Loucy (cell line): Measurements from ENCODE around the gene ZFHX3.

Experiments used
- H2AFZ ChIP-seq: fragments of 200-600 bp; sonication (generic); 2 replicates; pipeline ENCODE4 v1.6.0; 2016; ENCODE audit warnings: antibody characterized with exemption, mild to moderate bottlenecking, low read length, moderate library complexity
- H3F3A ChIP-seq: fragments of 200-600 bp; 2 replicates; pipeline ENCODE4 v1.6.0; 2016; ENCODE audit warnings: antibody characterized with exemption, low read depth, mild to moderate bottlenecking
- H3K27me3 ChIP-seq: fragments of 200-600 bp; sonication (generic); 2 replicates; pipeline ENCODE4 v1.6.1; 2014; ENCODE audit warnings: low read length, mild to moderate bottlenecking; ENCODE audit not compliant: insufficient read depth, poor library complexity, severe bottlenecking
- H3K36me3 ChIP-seq: fragments of 200-600 bp; sonication (generic); 2 replicates; pipeline ENCODE4 v1.6.1; 2016; ENCODE audit warnings: low read length; ENCODE audit not compliant: insufficient read depth
- H3K4me1 ChIP-seq: fragments of 200-600 bp; sonication (generic); 2 replicates; pipeline ENCODE4 v1.5.1; 2014; ENCODE audit warnings: low read length, mild to moderate bottlenecking; ENCODE audit not compliant: insufficient read depth, poor library complexity, severe bottlenecking
- H3K4me2 ChIP-seq: fragments of 200-600 bp; sonication (generic); 2 replicates; pipeline ENCODE4 v1.6.0; 2014; ENCODE audit warnings: antibody characterized with exemption, low read length, low read depth, mild to moderate bottlenecking; ENCODE audit not compliant: poor library complexity, severe bottlenecking
- H3K4me3 ChIP-seq: fragments of 200-600 bp; sonication (generic); 2 replicates; pipeline ENCODE4 v1.5.1; 2014; ENCODE audit warnings: low read length, mild to moderate bottlenecking, mixed read lengths; ENCODE audit not compliant: poor library complexity, severe bottlenecking
- H3K79me2 ChIP-seq: fragments of 200-600 bp; sonication (generic); 2 replicates; pipeline ENCODE4 v1.6.1; 2014; ENCODE audit warnings: low read length; ENCODE audit not compliant: insufficient read depth
- H3K9ac ChIP-seq: fragments of 200-600 bp; sonication (generic); 2 replicates; pipeline ENCODE4 v1.6.0; 2014; ENCODE audit warnings: mild to moderate bottlenecking, low read depth, low read length, moderate library complexity; ENCODE audit not compliant: poor library complexity, severe bottlenecking
- H3K9me2 ChIP-seq: fragments of 200-600 bp; sonication (generic); replicated peaks from 2 replicates; pipeline ENCODE4 v1.6.1; 2016; ENCODE audit warnings: low read depth, low read length, mixed read lengths
- H3K9me3 ChIP-seq: fragments of 200-600 bp; sonication (generic); 2 replicates; pipeline ENCODE4 v1.6.1; 2014; ENCODE audit warnings: mild to moderate bottlenecking, antibody characterized with exemption, low read length, low read depth; ENCODE audit not compliant: insufficient read depth
- H4K20me1 ChIP-seq: fragments of 200-600 bp; sonication (generic); 2 replicates; pipeline ENCODE4 v1.6.0; 2014; ENCODE audit warnings: antibody characterized with exemption, low read length, mild to moderate bottlenecking; ENCODE audit not compliant: insufficient read depth, poor library complexity, severe bottlenecking
- EZH2phosphoT487 ChIP-seq: fragments of 200-600 bp; IDR thresholded peaks from 2 replicates; pipeline ENCODE4 v1.6.1; 2018; ENCODE audit warnings: antibody characterized with exemption, mild to moderate bottlenecking, moderate library complexity, borderline replicate concordance
- TF ChIP-seq, protein P1 (sequence below): fragments of 200-600 bp; sonication (generic); conservative IDR thresholded peaks from 2 replicates; pipeline ENCODE4 v1.5.1; 2014; ENCODE audit warnings: mild to moderate bottlenecking, antibody characterized with exemption, low read length

ZFHX3 gene

DNA sequence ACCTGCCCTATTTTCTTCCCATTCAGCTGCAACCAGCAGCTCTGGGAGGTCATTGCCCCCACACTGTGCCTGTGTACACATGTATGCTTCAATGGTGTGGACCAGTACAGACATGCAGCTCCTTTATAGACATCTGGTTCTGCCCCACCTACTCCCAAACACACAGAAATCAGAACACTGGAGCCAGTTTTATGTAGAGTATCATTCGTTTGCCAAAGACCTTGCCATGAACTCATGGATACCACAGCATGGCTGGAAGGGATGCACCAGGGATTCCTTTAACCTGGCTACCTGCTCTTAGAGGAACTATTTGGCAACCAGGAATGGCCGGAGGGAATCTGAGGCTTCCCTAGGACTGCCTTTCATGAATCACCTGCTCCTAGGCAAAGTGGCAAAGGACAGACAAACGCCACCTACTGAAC is 60.4 kb downstream of the ZFHX3 start:
- TF ChIP-seq EZH2phosphoT487, result no peak
- TF ChIP-seq, protein P1, sequence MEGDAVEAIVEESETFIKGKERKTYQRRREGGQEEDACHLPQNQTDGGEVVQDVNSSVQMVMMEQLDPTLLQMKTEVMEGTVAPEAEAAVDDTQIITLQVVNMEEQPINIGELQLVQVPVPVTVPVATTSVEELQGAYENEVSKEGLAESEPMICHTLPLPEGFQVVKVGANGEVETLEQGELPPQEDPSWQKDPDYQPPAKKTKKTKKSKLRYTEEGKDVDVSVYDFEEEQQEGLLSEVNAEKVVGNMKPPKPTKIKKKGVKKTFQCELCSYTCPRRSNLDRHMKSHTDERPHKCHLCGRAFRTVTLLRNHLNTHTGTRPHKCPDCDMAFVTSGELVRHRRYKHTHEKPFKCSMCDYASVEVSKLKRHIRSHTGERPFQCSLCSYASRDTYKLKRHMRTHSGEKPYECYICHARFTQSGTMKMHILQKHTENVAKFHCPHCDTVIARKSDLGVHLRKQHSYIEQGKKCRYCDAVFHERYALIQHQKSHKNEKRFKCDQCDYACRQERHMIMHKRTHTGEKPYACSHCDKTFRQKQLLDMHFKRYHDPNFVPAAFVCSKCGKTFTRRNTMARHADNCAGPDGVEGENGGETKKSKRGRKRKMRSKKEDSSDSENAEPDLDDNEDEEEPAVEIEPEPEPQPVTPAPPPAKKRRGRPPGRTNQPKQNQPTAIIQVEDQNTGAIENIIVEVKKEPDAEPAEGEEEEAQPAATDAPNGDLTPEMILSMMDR, result no peak
- Histone ChIP-seq H3K9me2 (no peaks in the 10 kb centered on the region), H3K4me3 (no peak overlapping the region), H3K9me3 (no peaks in the 10 kb centered on the region), H3K79me2 (no peaks in the 10 kb centered on the region; the same call in 1 of the 2 replicates), H2AFZ (no peak overlapping the region), H3K9ac (no peak overlapping the region), H3K4me2 (no peak overlapping the region), H3F3A (no peaks in the 10 kb centered on the region), H3K36me3 (no peaks in the 10 kb centered on the region), H3K27me3 (no peaks in the 10 kb centered on the region), H3K4me1 (no peaks in the 10 kb centered on the region), H4K20me1 (no peaks in the 10 kb centered on the region)

DNA sequence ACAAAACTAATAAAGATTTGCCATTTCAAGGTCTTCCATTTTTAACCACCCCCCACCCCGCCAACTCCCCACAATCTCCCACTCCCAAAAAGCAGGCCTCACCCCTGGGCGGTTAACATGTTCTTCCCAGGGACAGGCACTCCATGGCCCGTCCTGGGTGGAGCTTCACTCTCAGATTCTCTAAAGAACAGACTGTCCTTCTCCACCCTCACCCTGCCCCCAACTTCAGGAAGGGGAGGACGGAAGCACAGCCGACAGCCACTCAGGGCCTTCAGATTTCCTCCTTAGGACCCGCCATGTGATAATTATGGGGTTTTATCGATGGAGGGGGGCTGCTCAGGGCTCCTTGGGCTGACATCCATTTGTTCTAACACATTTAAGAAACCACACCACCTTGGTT is 61.9 kb downstream of the ZFHX3 start:
- no peak overlapping the region for H2AFZ ChIP-seq
- H3K79me2 ChIP-seq, result no peaks in the 10 kb centered on the region; the same call in 1 of the 2 replicates

DNA sequence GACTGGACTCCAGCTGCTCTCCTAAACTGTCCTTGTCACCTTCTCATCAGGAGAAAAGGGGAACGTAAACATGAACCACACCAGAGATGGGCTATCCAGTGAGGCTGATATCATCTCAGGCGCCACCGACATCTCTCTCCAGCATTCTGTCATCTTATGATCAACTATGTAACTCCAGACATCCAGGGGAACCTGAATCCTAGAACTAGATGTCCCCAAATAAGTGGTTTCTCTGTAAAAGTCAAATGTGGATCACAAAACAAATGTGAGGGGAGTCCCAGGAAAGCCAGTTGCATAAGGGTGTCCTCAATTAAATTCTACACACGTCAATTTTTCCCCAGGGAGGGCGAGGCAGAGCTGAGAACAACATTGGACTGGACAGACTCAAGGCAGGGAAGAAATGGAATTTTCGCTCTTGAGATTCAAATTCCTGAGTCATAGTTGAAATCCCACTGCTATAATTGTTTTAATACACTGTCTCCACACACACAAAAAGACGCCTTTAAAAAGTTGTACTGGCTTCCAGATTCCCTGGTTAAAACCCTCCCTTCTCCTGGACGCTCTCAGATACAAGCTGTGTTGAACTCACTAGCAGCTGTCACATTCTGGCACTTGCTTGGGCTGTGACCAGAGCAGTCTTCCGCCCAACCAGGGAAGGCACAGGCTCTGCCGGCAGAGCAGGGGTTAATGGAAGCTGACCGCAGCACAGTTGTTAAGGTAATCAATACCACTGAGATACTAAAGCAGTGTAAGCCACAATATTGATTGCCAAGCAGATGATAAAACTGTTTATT is 62.6 kb downstream of the ZFHX3 start:
- no peak overlapping the region for H3K4me3 ChIP-seq
- TF ChIP-seq, protein P1, result no peak
- TF ChIP-seq EZH2phosphoT487, result no peak
- no peaks in the 10 kb centered on the region for H3K9me3 ChIP-seq
- H3K27me3 ChIP-seq, result no peaks in the 10 kb centered on the region
- H3F3A ChIP-seq, result no peaks in the 10 kb centered on the region
- H3K9me2 ChIP-seq, result no peaks in the 10 kb centered on the region
- H3K9ac ChIP-seq, result no peak overlapping the region
- no peaks in the 10 kb centered on the region for H3K36me3 ChIP-seq
- H2AFZ ChIP-seq, result no peak overlapping the region
- H3K79me2 ChIP-seq, result no peaks in the 10 kb centered on the region; the same call in 1 of the 2 replicates
- H4K20me1 ChIP-seq, result no peaks in the 10 kb centered on the region
- no peaks in the 10 kb centered on the region for H3K4me1 ChIP-seq
- H3K4me2 ChIP-seq, result no peak overlapping the region

More for the DNA sequence above, 61.9 kb downstream of the ZFHX3 start:
- H3K36me3 ChIP-seq, result no peaks in the 10 kb centered on the region
- TF ChIP-seq, protein P1, result no peak
- TF ChIP-seq EZH2phosphoT487, result no peak
- H3K9me2 ChIP-seq, result no peaks in the 10 kb centered on the region
- no peaks in the 10 kb centered on the region for H3K27me3 ChIP-seq
- no peak overlapping the region for H3K4me3 ChIP-seq
- H3F3A ChIP-seq, result no peaks in the 10 kb centered on the region
- no peak overlapping the region for H3K4me2 ChIP-seq
- no peaks in the 10 kb centered on the region for H4K20me1 ChIP-seq
- H3K9ac ChIP-seq, result no peak overlapping the region
- H3K4me1 ChIP-seq, result no peaks in the 10 kb centered on the region
- no peaks in the 10 kb centered on the region for H3K9me3 ChIP-seq
